Measurements from ENCODE around the gene NKX3-2. TPM values are rescaled to one million over a fixed set of nuclear protein-coding genes. Genes with fewer than 3 reads are reported as not detected.

Gene NKX3-2
- total RNA-seq, 2 donors from 2014 or later = 0.26 TPM; not detected in 1

- H3K4me3 ChIP-seq = no peak overlapping the region
- intact Hi-C loops (cut with DNase I) = loop anchor here (5.0 to 10.0 kb wide), 2 partner anchors 691 to 808 kb away; no protein-coding TSS in a partner anchor
- 38 to 52% methylated on average over 19 to 30 of the region's 30 CpGs for WGBS, 2 donors
Measured at GRCh38 chr4:13543032-13543838, 1.1 kb downstream of the NKX3-2 start.

GRCh38 chr4:13542577-13543031 lies 1.7 kb downstream of the NKX3-2 start:
- Histone ChIP-seq H3K27me3 (peaks cover 3 to 85% of the 10 kb centered on the region in 2 donors), H3K36me3 (replicated peaks in 1 of 2; ENCODE audit: insufficient read depth in 1 of 2, low read depth in 2 of 2) (no peaks in the 10 kb centered on the region), H3K27ac (no peak overlapping the region), H3K9me3 (no peaks in the 10 kb centered on the region), H3K4me3 (no peak overlapping the region), H3K4me1 (peaks cover 48% of the 10 kb centered on the region)
- ATAC-seq = no peak
- TF ChIP-seq POLR2A (IDR thresholded peaks at IDR 0.05) = no peak
- TF ChIP-seq CTCF (IDR thresholded peaks at IDR 0.05) = no peak
- intact Hi-C loops (cut with DNase I) = loop anchor here (5.0 to 10.0 kb wide), 2 partner anchors 690 to 808 kb away; no protein-coding TSS in a partner anchor
- 35 to 36% methylated on average over 21 to 27 of the region's 27 CpGs for WGBS, 2 donors
- no peak for DNase-seq

More at GRCh38 chr4:13543032-13543838, 1.1 kb downstream of the NKX3-2 start:
- DNase-seq = no peak
- Histone ChIP-seq H3K4me1 (peaks cover 50% of the 10 kb centered on the region), H3K36me3 (replicated peaks in 1 of 2; ENCODE audit: insufficient read depth in 1 of 2, low read depth in 2 of 2) (no peaks in the 10 kb centered on the region), H3K27ac (no peak overlapping the region), H3K27me3 (peaks cover 3 to 81% of the 10 kb centered on the region in 2 donors), H3K9me3 (no peaks in the 10 kb centered on the region)
- no peak for TF ChIP-seq CTCF (IDR thresholded peaks at IDR 0.05)
- no peak for ATAC-seq

GRCh38 chr4:13541720-13542576 lies 2.4 kb downstream of the NKX3-2 start:
- Histone ChIP-seq H3K4me3 (no peak overlapping the region), H3K4me1 (peaks cover 41% of the 10 kb centered on the region), H3K36me3 (replicated peaks in 1 of 2; ENCODE audit: insufficient read depth in 1 of 2, low read depth in 2 of 2) (no peaks in the 10 kb centered on the region), H3K27me3 (peaks cover 3 to 79% of the 10 kb centered on the region in 2 donors), H3K27ac (no peak overlapping the region), H3K9me3 (no peaks in the 10 kb centered on the region)
- 2% methylated on average over 79 of the region's 79 CpGs; no CpG with 5 or more reads in 1 of the 2 donors for WGBS, 2 donors
- no peak for TF ChIP-seq POLR2A (IDR thresholded peaks at IDR 0.05)
- TF ChIP-seq CTCF (IDR thresholded peaks at IDR 0.05) = peak; percentile 28 to 48 (median 41)
- peak; percentile 45 for ATAC-seq
- peak; percentile 52 to 74 (median 62) for DNase-seq
- intact Hi-C loops (cut with DNase I) = loop anchor here (5.0 to 10.0 kb wide), 2 partner anchors 690 to 807 kb away; no protein-coding TSS in a partner anchor

- DNase-seq (no peak), ATAC-seq (no peak)
- TF ChIP-seq POLR2A (IDR thresholded peaks at IDR 0.05) (no peak), CTCF (IDR thresholded peaks at IDR 0.05) (no peak)
- H3K27me3 ChIP-seq = peaks cover 0 to 71% of the 10 kb centered on the region in 2 donors
- no peak overlapping the region for H3K4me3 ChIP-seq
- no peak overlapping the region for H3K27ac ChIP-seq
- peaks cover 38% of the 10 kb centered on the region for H3K4me1 ChIP-seq
- WGBS, 2 donors = 36 to 42% methylated on average over 10 of the region's 10 CpGs
- H3K36me3 ChIP-seq (replicated peaks in 1 of 2; ENCODE audit: insufficient read depth in 1 of 2, low read depth in 2 of 2) = no peaks in the 10 kb centered on the region
- intact Hi-C loops (cut with DNase I) = loop anchor here (5.0 to 10.0 kb wide), 2 partner anchors 689 to 806 kb away; no protein-coding TSS in a partner anchor
- H3K9me3 ChIP-seq = no peaks in the 10 kb centered on the region
Measured at GRCh38 chr4:13541176-13541604, 3.1 kb downstream of the NKX3-2 start.
